ENCODE measurements around the gene FAIM.
"Not testable (repeated sequence)": the region's sequence is repeated elsewhere in the genome, so short reads cannot be mapped to it uniquely, and the experiment has no call there.

Gene FAIM

DNA sequence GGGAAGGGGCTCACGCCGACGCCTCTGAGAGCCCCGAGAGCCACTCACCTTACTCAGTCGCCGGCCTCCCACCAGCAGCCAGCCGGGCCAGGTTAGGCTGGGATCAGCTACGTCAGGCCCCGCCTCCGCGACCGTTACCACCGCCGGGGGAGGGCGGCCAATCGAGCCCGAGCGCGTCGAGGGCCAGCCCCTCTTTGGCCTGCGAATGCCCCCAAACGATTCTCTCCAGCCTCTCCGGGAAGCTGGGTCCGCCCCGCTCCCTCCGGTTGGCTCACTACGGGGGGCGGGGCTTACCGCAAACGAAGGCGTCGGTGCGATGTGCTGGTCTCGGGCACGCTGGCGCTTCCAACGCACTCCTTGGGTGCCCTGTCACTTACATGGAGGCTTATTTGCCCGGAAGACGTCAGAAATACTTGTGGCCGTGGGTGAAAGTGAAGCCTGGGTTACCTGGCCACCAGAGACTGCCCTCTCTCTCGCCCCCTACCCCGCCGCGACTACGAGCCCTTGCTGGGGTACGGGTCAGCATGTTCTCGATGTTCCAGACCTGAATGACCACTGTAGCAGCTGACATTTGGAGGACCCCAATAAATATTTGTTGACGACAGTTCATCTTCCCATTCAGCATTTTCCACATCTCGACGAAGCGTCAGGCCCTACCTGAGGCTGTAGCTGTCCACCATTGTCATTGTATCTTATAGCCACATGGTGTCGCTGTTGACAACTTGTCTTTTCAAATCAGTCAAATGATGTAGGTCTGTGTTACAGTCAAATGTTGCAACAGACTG is 14.2 kb upstream of the FAIM start, which contains the start of gene CEP70:
CEP70 (minus strand) TSS at position 111 of the 785 bp plus-strand sequence. CDS start 21,333 bp downstream, outside the sequence.
- peak; percentile 96 for DNase-seq (ENCODE audit: low spot score)
- Histone ChIP-seq H3K4me3 (peak within 1 kb of the TSS; percentile 78), H3K27ac (peak within 1 kb of the TSS; percentile 90 to 91)
- TF ChIP-seq, protein P1, sequence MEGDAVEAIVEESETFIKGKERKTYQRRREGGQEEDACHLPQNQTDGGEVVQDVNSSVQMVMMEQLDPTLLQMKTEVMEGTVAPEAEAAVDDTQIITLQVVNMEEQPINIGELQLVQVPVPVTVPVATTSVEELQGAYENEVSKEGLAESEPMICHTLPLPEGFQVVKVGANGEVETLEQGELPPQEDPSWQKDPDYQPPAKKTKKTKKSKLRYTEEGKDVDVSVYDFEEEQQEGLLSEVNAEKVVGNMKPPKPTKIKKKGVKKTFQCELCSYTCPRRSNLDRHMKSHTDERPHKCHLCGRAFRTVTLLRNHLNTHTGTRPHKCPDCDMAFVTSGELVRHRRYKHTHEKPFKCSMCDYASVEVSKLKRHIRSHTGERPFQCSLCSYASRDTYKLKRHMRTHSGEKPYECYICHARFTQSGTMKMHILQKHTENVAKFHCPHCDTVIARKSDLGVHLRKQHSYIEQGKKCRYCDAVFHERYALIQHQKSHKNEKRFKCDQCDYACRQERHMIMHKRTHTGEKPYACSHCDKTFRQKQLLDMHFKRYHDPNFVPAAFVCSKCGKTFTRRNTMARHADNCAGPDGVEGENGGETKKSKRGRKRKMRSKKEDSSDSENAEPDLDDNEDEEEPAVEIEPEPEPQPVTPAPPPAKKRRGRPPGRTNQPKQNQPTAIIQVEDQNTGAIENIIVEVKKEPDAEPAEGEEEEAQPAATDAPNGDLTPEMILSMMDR (IDR thresholded peaks at IDR 0.05): peak; percentile 71

DNA sequence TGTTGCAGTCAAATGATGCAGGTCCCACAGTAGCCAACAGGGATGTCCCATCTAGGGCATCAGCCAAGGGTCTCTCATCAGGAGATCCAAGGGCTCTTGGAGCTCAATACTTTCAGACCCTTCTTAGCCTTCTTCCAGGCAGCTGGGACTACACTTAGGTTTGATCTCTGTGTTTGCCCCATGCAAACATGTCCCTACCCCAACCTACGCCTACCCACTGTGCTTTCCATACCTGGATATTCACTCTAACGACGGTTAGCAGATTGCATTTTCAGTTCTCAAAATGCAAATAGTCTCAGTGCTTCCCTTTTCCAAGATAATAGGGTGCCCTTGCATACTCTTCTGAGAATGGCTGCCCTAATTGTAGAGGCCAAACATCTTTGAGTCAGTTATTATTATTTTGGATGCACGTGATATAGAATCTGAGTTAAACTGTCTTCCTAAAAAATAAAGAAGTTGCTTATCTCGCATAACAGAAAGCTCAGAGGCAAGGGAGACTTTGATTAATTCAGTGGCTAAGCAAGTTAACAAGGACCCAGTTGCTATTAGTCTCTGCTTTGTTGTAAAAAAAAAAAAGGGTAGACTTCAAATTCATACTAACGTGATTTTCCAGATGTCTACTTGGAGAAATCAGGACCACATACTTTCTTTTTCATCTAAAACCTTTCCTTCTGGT is 13.5 kb upstream of the FAIM start:
- Histone ChIP-seq H3K4me3 (peak overlapping the region; percentile 78), H3K27ac (peak overlapping the region in 1 of 2 donors; percentile 91)
- DNase-seq (ENCODE audit: low spot score): no peak
- TF ChIP-seq, protein P1 (IDR thresholded peaks at IDR 0.05): no peak

DNA sequence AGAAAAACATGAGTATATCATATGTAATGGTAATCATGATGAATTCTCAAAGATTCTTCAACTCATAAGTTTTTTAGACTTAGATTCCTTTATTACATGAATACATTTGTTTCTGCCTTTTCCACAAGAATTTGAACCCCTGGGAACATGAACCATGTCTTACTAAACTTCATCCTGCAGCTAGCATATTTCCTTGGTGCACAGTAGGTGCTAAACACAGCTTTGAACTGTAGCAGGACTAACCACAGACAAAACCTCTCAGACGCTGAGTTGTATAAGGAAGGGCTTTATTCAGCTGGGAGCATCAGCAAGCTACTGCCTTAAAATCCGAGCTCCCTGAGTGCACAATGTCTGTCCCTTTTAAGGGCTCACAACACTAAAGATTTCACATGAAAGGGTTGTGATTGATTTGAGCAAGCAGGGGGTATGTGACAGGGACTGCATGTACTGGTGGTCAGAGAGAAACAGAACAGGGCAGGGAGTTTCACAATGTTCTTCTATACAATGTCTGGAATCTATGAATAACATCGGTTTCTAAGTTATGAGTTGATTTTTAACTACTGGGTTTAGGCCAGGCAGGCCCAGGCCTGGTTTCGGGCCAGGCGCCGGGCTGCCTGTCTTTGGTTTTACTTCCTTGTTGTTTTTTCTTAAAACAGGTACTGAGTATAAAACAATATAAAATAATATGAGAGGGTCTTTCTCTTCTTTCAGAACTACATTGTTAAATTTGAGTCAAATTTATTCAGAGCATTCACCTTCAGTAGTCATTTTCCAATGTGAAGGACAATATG is 11.2 kb upstream of the FAIM start:
- not testable (repeated sequence) for H3K4me3 ChIP-seq; H3K27ac ChIP-seq; DNase-seq (ENCODE audit: low spot score)

DNA sequence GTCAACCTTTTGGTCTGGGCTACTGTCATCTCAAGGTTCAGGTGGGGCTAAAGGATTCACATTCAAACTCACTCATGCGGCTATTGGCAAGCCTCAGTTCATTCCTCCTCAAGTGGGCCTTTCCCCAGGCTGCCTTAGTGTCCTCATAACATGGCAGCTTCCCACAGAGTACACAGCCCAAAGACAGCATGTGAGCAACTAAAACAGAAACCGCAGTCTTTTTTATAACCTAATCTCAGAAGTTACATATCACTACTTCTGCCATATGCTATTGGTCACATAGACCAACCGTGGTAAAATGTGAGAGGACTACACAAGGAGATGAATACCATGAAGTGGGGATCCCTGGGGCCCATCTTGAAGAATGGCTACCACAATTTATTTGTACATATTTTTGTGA is 10.0 kb upstream of the FAIM start:
- TF ChIP-seq, protein P1 (IDR thresholded peaks at IDR 0.05): no peak
- Histone ChIP-seq H3K27ac (no peak overlapping the region), H3K4me3 (no peak overlapping the region)
- no peak for DNase-seq (ENCODE audit: low spot score)

DNA sequence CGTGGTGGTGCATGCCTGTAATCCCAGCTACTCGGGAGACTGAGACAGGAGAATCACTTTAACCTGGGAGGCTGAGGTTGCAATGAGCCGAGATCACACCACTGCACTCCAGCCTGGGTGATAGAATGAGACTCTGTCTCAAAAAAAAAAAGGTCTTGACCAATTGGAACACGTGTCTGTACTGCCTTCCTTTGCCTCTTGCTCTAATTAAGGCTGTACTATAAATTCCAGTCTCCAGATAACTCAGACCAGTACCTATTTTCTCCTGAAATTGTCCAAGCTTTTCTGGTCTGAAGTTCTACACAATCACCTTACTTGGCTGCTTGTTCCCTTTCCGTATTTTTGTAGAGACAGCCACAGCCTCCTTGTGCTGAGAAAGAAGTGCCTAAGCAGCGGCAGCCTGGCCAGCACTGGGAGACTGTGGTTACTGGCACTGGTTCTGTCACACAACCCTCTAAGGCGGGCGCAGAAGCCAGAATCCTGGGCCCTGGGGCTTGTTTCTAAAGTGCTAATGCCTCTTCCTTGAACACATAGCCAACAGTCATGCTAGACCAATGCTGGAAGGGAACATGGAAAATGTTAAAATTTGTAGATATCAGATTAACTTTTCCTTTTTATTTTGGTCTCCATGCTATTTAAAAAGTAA is 8.3 kb upstream of the FAIM start:
- DNase-seq (ENCODE audit: low spot score): no peak
- TF ChIP-seq, protein P1 (IDR thresholded peaks at IDR 0.05): no peak
- H3K4me3 ChIP-seq: no peak overlapping the region
- H3K27ac ChIP-seq: peak overlapping the region in 1 of 2 donors; percentile 32

DNA sequence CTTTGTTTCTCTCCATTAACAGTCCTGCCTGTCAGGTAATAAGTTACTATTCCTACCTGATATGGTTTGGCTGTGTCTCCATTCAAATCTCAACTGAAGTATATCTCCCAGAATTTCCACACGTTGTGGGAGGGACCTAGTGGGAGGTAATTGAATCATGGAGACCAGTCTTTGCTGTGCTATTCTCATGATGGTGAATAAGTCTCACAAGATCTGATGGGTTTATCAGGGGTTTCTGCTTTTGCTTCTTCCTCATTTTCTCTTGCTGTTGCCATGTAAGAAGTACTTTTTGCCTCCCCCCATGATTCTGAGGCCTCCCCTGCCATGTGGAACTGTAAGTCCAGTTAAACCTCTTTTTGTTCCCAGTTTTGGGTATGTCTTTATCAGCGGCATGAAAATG is 6.9 kb upstream of the FAIM start:
- not testable (repeated sequence) for H3K27ac ChIP-seq; DNase-seq (ENCODE audit: low spot score); H3K4me3 ChIP-seq

DNA sequence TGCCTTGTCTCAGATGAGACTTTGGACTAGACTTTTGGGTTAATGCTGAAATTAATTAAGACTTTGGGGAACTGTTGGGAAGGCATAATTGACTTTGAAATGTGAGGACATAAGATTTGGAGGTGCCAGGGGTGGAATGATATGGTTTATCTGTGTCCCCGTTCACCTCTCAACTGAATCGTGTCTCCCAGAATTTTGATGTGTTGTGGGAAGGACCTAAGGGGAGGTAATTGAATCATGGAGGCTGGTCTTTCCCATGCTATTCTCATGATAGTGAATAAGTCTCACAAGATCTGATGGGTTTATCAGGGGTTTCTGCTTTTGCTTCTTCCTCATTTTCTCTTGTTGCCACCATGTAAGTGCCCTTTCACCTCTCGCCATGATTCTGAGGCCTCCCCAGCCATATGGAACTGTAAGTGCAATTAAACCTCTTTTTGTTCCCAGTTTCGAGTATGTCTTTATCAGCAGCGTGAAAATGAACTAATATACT is 4.4 kb upstream of the FAIM start:
- DNase-seq (ENCODE audit: low spot score); H3K27ac ChIP-seq; H3K4me3 ChIP-seq: not testable (repeated sequence)

DNA sequence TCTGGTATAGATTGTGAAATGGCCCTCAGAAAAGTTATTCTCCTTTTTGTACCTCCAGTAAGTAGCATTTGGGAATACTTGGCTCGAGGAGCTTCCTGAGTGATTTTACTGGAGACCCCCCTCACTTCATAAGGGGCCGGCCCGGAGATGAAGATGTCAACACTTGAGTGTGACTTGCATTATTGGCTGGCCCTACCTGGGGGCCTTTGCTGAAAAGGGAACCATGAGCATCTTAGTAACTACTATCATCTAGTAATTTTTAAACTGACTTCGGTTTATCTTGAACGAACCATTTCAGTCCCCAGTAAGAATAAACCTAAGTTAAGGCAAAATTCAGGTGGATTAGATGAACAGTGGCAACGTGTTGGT is 1.3 kb downstream of the FAIM start:
- peak overlapping the region; percentile 86 for H3K4me3 ChIP-seq
- DNase-seq (ENCODE audit: low spot score): no peak
- H3K27ac ChIP-seq: peak overlapping the region in 1 of 2 donors; percentile 95
- TF ChIP-seq, protein P1 (IDR thresholded peaks at IDR 0.05): no peak

Data from coronary artery (tissue), 2 donors.